Retinal pigment epithelial cell (primary cell): ENCODE data around the gene LEF1.

ENCODE experiments used
- DNase-seq: peaks from one replicate; pipeline ENCODE4 v3.0.0-alpha.2; 2010; ENCODE audit warnings: low read depth
- H3K4me3 ChIP-seq: 2 replicates; pipeline ENCODE4 v1.5.1; 2011; ENCODE audit warnings: mild to moderate bottlenecking, low read length, control low read depth, moderate library complexity
- TF ChIP-seq, protein P1 (sequence below): conservative IDR thresholded peaks from 2 replicates; pipeline ENCODE4 v1.5.1; 2011; ENCODE audit warnings: low read depth, low read length, control low read depth, inconsistent platforms

The LEF1 gene

DNA sequence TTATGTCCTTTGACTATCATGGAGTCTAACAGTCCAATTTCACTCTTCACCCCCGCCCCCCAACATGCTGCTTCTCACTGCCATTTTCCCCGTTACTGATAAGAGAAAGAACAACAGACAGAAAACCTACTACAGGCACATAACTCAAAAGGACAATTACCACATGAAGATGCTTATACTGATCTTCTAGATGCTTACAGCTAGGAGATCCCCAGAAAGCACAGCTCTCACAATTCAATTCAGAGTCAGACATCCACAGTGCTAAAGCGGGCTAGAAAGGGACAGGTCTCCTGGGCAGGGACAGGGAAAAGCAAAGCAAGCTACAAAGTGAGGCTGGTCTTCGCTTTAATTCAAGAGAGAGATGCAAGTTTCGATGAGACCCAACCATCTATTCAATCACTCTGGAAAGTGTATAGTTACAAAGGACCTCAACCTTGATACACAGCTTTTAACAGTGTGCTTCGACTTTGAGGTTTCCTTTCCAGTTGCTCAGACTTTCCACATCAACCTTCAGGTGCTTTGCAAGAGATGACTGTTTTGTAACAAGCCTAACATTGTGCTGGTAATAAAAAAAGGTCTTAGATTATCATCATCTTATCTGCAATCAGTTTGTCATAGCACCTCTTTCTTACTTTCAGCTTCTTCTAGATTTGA, 60.9 kb downstream of the LEF1 start:
- TF ChIP-seq, protein P1, sequence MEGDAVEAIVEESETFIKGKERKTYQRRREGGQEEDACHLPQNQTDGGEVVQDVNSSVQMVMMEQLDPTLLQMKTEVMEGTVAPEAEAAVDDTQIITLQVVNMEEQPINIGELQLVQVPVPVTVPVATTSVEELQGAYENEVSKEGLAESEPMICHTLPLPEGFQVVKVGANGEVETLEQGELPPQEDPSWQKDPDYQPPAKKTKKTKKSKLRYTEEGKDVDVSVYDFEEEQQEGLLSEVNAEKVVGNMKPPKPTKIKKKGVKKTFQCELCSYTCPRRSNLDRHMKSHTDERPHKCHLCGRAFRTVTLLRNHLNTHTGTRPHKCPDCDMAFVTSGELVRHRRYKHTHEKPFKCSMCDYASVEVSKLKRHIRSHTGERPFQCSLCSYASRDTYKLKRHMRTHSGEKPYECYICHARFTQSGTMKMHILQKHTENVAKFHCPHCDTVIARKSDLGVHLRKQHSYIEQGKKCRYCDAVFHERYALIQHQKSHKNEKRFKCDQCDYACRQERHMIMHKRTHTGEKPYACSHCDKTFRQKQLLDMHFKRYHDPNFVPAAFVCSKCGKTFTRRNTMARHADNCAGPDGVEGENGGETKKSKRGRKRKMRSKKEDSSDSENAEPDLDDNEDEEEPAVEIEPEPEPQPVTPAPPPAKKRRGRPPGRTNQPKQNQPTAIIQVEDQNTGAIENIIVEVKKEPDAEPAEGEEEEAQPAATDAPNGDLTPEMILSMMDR, result no peak
- H3K4me3 ChIP-seq, result no peak overlapping the region
- DNase-seq, result no peak

DNA sequence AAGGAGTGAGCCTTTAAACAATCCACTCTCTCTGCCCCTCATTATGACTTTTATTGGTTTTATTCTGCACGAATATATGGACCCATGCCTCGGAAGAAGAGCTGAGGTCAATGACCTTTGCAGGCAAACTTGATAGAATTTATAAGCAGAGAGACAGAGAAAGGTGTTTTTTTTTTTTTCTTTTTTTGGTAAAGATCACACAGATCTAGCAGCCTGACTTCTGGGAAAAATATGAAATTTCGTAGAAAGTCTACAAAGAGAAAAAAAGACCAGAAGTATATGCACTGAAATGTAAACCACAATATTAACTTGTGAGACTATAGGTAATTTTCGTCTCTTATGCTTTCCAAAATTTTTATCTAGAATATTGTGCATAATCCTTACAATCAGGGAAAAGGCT, 61.6 kb downstream of the LEF1 start:
- no peak for DNase-seq
- no peak overlapping the region for H3K4me3 ChIP-seq
- TF ChIP-seq, protein P1, result no peak

DNA sequence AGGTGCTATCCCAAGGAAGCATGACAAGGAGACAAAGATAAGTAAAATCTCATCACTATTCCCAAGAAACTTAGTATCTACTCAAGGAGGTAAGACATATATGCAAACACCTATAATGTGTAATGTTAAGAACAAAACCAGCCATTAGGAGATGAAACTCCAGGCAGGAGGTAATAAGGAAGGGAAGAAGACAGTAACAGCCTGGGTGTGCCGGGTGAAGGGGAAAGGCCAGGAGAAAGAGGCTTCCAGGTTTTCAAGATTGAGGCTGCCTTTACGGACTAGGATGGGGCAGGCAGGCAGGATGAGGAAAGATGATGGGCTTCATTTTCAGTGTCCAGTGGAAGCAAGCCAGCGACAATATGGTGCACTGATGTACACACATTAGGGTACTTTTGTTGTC, 62.5 kb downstream of the LEF1 start:
- TF ChIP-seq, protein P1, result no peak
- no peak overlapping the region for H3K4me3 ChIP-seq
- no peak for DNase-seq

DNA sequence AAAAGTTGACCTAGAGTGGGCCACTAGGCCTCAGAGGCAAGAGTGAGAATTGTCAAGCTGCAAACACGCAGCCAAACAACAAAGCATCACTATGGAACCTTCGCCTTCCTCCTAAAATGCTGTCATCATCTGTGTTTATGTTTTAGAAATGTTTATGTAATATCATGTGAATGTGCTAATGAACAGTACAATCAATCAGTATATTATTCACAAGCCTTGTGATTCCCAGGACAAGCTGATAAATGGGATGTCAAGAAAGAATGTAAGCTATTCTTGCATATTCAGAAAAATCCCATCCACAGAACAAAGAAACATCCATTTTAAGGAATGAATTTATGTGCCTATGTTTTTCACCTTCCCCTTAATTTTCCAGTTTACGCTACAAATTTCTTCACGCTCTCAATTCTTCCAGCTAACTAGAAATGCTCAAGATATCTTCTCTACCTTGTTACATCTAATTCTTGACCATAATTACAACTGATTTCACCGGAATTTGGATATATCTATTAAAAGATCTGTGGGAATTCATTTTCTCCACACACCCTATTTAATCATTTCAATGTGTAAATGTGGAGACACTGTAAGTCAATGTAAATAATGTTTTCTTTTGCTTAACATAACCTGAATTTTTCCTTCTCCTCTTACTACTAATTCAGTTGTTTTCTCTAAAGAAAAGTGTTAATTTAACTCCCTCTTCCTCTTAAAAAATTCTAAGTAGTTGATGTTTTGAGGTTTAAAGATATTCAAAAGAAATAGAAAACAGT, 65.5 kb downstream of the LEF1 start:
- TF ChIP-seq, protein P1, result no peak
- no peak for DNase-seq
- no peak overlapping the region for H3K4me3 ChIP-seq

DNA sequence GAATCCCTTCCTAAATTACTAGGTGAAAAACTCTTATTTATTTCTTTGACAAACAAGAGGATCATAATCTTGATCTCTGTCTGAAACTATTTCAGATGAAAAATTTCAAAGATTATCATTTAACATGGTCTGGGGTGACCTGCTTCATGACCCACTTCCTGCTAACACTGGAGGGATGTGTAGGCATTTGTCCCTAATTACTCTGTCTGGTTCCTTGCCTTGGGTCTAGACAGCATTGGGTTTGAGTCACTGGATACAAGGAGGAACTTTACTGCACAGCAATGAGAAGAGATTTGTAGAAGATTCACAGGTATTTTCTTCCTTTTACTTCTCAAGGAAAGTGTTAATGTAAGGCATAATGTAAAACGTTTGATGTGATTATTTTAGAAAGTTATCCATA, 67.9 kb downstream of the LEF1 start:
- DNase-seq, result no peak
- no peak overlapping the region for H3K4me3 ChIP-seq
- TF ChIP-seq, protein P1, result no peak

DNA sequence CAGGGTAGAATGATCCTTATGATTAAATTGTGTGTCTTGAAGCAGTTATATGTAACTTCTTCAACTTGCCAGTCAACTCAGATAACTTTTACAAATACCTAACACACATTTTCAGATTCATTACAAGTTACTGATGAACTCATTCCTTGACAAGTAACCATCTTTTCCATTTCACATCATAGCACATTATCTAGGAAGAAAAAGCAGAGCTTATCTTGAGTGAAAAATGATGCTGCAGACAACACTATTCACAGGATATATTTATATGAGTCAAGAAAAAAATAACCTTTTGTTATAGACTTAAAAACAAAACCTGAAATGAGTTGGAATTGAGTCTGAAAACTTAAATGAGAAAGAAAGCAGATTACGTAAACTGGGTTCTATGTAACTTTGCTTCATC, 68.9 kb downstream of the LEF1 start:
- DNase-seq, result no peak
- H3K4me3 ChIP-seq, result no peak overlapping the region
- TF ChIP-seq, protein P1, result no peak
